EH (cell line): ENCODE measurements around the gene SPACA5.
A peak's percentile ranks its signal among the peaks of the same experiment; 100 is the strongest.
"Not testable (repeated sequence)": the region's sequence is repeated elsewhere in the genome, so short reads cannot be mapped to it uniquely, and the experiment has no call there.

ENCODE experiments used
- DNase-seq: peaks from one replicate; pipeline ENCODE4 v3.0.0-alpha.2; 2015; ENCODE audit warnings: low read depth

SPACA5 gene

GRCh38 chrX:48006688-48007087 is at the start of gene SPACA5:
SPACA5 (plus strand) TSS chrX:48006988; CDS start chrX:48007803, 815 bp downstream.
- not testable (repeated sequence) for DNase-seq

DNA sequence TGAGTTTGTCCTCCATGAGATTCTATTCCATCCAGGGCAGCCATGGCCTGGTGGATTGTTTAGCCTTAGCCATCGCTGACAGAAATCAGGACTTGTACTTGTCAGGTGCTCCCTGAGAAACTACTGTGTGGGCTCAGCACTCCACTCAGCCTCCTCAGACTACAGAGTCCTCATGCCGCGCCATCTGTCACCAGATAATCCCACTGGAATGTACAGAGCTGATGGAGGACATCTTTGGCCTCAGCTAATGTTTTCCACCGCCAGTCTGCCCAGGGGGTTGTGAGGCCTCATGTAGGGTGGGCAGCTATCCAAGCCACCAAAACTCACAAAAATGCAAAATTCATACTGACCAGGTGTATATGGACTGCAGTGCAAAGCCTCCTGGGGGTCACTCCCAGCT is 48.6 kb upstream of the SPACA5 start:
- DNase-seq = not testable (repeated sequence)

DNA sequence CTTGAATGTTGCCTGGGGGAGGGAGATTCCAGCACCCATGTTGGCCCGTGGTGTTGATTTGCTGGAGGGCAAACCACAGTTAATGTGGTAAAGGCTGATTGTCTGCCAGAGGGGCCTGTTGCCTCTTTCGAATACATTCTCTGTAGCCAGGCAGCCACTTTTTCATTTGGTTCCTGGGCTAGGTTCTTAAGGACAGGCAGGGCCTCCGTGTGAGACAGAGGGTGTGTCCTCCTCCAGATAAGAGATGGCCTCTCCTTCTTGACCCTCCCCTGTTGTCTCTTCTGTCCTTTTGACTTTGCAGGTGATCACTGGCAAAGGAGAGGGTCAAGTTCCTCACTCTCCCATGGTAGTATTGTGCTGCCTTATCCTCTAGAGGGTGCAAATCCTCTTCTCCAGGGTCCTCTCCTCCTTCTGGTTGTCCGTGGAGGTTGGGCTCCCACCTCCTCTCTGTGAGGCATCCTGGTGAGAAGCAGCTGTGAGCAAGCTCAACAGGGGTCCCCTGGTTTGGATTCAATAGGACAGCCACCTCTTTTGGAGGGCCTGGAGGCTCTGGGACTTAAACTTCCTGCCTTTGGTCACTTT is 47.9 kb upstream of the SPACA5 start:
- DNase-seq = peak; percentile 3

DNA sequence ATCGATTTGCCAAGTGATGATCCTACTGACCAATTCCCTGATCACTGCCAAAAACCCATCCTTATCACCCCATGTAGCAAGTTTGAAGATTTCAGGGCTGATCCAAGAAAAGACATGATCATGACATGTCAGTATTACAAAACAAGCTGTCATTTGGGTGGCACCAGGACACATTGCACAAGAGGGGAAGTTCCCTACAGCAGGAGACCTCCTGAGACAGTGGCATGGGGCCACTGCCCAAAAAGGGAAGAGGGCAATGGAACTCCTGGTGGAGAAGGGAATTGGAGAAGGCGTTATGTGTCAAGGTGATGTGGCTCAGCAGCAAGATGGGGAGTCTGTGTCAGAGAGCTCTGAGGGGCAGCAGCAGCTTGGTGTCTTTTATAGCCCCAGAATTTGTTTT is 46.4 kb upstream of the SPACA5 start:
- no peak for DNase-seq

GRCh38 chrX:47961830-47962229 is 45.0 kb upstream of the SPACA5 start:
- not testable (repeated sequence) for DNase-seq

- not testable (repeated sequence) for DNase-seq
These were observed 41.3 kb upstream of the SPACA5 start for GRCh38 chrX:47965526-47965925.

GRCh38 chrX:47973235-47973634 is 33.6 kb upstream of the SPACA5 start:
- no peak for DNase-seq

DNA sequence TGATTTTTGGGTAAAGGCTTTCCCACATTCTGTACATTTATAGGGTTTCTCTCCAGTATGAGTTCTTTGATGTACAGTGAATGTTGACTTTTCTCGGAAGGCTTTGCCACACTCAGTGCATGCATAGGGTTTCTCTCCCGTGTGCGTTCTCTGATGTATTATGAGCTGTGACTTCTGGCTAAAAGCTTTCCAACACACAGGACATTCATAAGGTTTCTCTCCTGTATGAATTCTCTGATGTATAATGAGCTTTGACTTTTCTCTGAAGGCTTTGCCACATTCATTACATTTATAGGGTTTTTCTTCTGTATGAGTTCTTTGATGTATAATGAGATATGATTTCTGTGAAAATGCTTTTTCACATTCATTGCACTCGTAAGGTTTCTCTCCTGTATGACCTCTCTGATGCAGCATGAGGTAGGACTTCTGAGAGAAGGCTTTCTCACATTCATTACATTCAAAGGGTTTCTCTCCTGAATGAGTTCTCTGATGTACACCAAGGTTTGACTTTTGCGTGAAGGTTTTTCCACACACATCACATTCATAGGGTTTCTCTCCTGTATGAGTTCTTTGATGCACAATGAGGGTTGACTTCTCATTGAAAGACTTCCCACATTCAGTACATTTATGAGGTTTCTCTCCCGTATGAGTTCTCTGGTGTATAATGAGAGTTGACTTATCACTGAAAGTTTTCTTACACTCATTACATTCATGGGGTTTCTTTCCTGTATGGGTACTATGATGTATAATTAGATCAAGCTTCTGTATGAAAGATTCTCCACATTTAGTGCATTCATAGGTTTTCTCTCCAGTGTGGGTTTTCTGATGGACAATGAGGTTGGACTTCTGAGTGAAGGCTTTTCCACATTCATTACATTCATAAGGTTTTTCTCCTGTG is 30.3 kb upstream of the SPACA5 start:
- DNase-seq = no peak

DNA sequence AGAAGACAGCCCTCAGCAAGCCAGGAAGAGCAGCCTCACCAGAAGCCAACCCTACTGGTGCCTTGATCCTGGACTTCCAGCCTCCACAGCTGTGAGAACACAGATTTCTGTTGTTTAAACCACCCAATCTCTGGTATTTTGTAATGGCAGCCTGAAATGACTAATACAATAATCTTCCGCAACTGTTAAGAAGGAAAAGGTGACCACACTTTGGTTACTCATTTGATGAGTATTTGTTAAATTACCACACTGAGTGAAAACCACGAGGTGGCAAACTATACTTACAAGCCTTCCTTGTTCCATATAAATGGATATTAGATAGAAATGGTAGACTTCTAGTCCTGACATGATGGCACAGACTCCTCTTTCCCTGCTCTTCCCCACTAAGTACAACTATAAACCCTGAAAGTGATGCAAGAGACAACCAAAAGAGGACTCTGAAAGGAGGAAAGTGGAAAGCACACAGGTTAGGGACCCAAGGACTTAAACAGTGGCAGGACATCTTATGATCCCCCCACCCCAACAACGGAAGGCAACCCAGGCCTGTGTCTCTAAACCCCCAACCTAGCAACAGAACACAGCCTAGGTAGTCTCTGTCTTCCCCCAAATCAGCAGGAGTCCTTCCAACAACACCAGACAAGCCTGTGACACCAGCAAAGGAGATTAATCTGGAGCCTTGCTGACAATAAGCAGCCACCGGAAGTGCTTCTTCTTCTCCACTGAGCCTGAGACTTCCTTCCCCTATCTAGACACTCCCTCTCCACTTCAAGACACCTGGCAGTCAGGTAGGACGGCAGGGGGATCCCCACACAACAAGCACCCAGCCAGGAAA is 15.3 kb upstream of the SPACA5 start:
- peak; percentile 34 for DNase-seq

DNA sequence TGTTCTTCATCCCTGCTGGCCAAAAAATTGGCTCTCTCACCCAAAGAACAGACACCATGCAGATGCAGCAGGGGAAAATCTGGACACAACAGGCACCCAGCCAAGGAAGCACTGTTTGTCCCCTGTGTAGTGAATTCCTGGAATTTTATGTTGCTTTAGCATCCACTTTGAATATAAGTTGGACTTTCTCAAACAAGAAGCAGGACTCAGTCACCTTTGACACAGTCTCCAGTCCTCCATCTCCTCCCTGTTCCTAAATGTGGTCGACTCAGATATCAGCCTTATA is 14.8 kb upstream of the SPACA5 start:
- peak; percentile 16 for DNase-seq

DNA sequence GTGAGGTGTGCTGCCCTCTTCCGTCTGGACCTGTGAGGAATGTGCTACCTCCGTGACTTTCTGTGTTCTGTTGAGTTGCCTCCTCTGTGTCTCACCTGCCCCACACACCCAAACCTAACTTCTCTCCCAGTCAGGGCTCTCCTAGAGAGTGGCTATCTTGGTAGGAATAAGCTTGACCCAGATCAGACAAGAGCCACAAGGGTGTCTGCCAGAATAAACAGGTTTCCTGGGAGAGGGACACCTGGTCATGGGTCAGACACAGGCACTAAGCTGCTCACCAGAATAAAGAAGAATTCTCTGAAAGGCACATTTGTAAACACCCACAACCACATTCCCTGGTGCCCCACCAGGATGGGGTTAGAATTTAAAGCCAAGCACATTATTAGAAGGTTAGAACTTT is 14.1 kb upstream of the SPACA5 start:
- DNase-seq = no peak

DNA sequence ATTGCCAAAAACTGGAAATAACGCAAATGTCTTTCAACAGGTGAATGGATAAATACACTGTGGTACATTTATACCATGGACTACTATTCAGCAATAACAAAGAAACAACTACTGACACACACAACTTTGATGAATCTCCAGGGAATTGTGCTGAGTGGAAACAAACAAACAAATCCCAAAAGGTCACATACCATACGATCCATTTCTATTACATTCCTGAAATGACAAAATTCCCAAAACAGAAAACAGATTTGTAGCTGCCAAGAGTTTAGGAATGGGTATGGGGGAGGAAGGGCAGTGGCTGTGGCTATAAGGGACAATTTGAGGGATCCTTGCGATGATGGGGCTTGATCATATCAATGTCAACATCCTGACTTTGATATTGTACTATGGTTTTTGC is 5.5 kb upstream of the SPACA5 start:
- DNase-seq = no peak

DNA sequence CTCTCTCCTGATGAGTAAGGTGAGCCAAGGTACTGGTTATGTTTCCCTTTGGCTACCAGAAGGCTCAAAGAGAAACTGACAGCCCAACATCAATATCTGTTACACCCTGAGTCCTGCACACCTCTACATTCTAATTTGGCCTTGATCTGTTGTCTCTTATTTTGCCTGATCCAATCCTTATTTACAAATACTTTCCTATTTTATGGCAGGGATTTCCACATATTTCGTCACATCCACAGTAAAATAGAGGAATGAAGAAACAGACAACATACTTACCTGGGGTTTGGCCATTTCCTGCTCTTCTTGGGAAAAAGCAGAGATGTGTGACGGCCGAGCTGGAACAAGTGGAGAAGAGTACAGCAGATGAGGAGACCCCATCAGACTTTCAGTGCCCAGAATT is 4.5 kb upstream of the SPACA5 start:
- no peak for DNase-seq

DNA sequence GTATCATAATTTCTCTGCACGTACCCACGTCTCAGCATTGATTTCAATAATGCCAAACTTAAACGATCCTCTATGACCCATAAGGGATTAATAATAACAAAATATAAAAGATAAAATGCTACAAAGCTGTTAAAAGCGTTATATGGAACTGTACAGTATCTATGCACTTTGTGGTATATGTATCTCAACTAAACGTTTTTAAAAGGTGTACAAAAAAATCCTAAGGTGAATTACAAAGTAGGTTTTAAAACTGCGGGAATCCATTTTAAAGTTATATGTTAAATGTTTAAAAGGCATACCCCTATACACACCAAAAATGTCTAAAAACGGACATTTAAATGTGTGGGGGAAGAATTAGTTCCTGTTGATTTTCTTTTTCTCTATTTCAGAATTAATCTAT is 3.9 kb upstream of the SPACA5 start:
- DNase-seq = no peak

DNA sequence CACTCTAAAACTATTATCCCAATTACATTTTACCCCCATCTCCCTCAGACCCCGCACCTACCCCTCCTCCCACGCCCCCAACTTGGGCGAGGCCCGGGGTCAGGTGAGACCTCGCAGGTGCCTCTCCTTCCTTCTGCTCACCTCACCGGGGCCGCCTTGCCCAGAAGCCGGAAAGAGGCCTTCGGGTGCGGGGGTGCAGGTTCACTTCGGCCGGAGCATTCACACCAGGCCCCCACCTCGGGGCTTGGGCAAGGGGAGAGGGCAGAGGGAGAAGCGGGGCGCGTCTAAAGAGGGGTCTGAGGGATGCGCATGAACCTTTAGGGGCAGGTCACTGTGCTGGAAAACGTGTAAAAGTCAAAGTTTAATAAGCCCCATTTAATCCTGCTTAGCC is 3.4 kb upstream of the SPACA5 start:
- no peak for DNase-seq

DNA sequence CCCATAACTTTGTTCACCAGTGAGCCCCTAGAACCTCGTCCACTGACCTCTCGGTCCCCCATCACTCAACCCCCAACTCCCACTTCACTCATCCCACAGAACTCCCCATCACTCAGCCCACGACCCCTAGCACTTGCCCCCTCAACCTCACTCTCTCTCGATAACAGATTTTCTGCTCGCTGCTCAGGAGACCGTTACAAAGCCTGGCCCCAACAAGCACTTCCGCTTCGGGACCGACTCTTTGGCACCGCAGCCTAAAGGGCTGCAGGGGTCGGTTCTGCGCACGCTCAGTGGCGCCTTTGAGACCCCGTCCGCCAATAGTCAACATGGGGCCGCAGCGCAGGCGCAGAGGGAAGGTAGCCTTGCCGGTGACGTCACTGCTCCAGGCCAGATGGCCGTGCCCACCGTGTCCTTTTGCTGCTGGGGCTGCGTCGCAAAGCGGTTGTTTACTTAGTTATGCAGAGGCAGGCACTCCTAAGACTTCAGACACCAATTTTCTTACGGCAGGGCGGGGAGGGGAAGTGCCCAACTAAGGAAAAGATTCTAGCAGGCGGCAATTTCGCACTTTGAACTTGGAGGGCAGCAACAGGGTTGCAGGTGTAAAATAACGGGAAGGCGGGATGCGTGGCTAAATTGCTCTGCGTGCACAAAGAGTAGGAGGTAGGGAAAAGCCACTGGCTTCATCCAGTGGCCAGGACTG is 2.9 kb upstream of the SPACA5 start, which contains the start of gene ZNF182:
Gene ZNF182 (minus strand): TSS at position 232 of the 700 bp plus-strand sequence. CDS start 1,380 bp downstream, outside the sequence.
- DNase-seq = peak; percentile 91

DNA sequence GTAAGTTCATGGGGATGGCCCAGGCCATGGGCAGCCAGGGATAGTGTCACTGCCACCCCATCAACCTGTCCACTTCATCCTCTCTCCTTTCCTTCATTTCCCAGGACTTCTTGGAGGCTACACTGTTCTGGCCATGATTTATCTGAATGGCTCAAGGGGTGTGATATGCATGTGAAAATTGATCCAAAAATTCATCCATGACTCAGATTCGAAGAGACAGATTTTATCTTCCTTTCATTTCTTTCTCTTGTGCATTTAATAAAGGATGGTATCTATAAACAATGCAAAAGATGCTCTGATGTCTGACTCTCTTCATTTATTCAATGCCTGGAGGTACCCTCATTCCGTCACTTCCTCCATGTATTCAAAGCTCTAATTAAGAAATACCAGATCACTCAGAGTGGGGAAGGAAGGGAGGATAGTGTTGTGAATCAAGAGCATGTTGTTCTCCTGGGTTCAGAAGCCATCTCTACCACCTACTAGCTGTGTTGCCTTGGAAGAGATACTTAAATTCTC is 2.7 kb downstream of the SPACA5 start:
- DNase-seq = not testable (repeated sequence)

- DNase-seq = not testable (repeated sequence)
These were observed 10.0 kb downstream of the SPACA5 start for GRCh38 chrX:48016583-48017310.

GRCh38 chrX:48019892-48020291 is 13.1 kb downstream of the SPACA5 start:
- not testable (repeated sequence) for DNase-seq

GRCh38 chrX:48020472-48020871 is 13.7 kb downstream of the SPACA5 start:
- DNase-seq = not testable (repeated sequence)
